Fibroblast of skin of right biceps (primary cell): ENCODE measurements around the gene UNC13D.
A peak's percentile ranks its signal among the peaks of the same experiment; 100 is the strongest.
"Not testable (repeated sequence)": the region's sequence is repeated elsewhere in the genome, so short reads cannot be mapped to it uniquely, and the experiment has no call there.

Experiments
- DNase-seq: peaks from one replicate; pipeline ENCODE4 v3.0.0-alpha.2; 2013

Gene UNC13D

GRCh38 chr17:75791254-75791653, 53.0 kb downstream of the UNC13D start:
- no peak for DNase-seq

GRCh38 chr17:75785016-75785890, 59.0 kb downstream of the UNC13D start:
- DNase-seq: peak; percentile 96

- DNase-seq: peak; percentile 100
Measured at GRCh38 chr17:75784473-75785015, 59.7 kb downstream of the UNC13D start, which contains the start of gene UNK. Gene UNK, plus strand, starts transcription at chr17:75784806. Its CDS starts 75 bp downstream, at chr17:75784881.

GRCh38 chr17:75783803-75784472, 60.3 kb downstream of the UNC13D start:
- no peak for DNase-seq

GRCh38 chr17:75783069-75783783, 61.0 kb downstream of the UNC13D start:
- DNase-seq: peak; percentile 70

- DNase-seq: no peak
Measured at GRCh38 chr17:75779987-75780889, 64.0 kb downstream of the UNC13D start.

GRCh38 chr17:75779250-75779986, 64.8 kb downstream of the UNC13D start:
- DNase-seq: peak; percentile 100

- DNase-seq: no peak
Measured at GRCh38 chr17:75778861-75779249, 65.3 kb downstream of the UNC13D start.

GRCh38 chr17:75778066-75778860, 65.9 kb downstream of the UNC13D start:
- not testable (repeated sequence) for DNase-seq

GRCh38 chr17:75777296-75777922, 66.8 kb downstream of the UNC13D start:
- no peak for DNase-seq
